ENCODE data around the gene INPP4A.

- no peak for TF ChIP-seq CTCF (IDR thresholded peaks at IDR 0.05; ENCODE audit: insufficient read depth, low read length)
- TF ChIP-seq REST (IDR thresholded peaks at IDR 0.05; ENCODE audit: insufficient replicate concordance, low read depth) = no peak
- no peak for TF ChIP-seq POLR2AphosphoS5 (IDR thresholded peaks at IDR 0.05; ENCODE audit: low read depth)
- TF ChIP-seq GABPA (IDR thresholded peaks at IDR 0.05; ENCODE audit: low read depth) = no peak
- no peak for TF ChIP-seq SPI1 (IDR thresholded peaks at IDR 0.05; ENCODE audit: borderline replicate concordance, low read depth)
These were observed 111.8 kb downstream of the INPP4A start for GRCh38 chr2:98556344-98557033.

Data from HL-60 (cell line).